Fibroblast of the aortic adventitia (primary cell): ENCODE measurements around the gene EPN1. TPM values are rescaled to one million over a fixed set of nuclear protein-coding genes. Genes with fewer than 3 reads are reported as not detected.

Source experiments
- DNase-seq: peaks from one replicate; pipeline ENCODE4 v3.0.0-alpha.2; 2010; ENCODE audit warnings: low read depth
- H3K4me3 ChIP-seq: 2 replicates; pipeline ENCODE4 v1.5.1; 2011; ENCODE audit warnings: low read depth, mild to moderate bottlenecking, control low read depth, low read length, moderate library complexity
- total RNA-seq: library from RNA; depleted of rRNA; stranded (reverse); fragments of >200 nt; gene quantifications from 2 replicates; pipeline ENCODE4 v1.2.3, GENCODE V29; 2012; ENCODE audit warnings: low replicate concordance
- TF ChIP-seq, protein P1 (sequence below): IDR thresholded peaks from 2 replicates; pipeline ENCODE4 v1.5.1; 2011; ENCODE audit warnings: mild to moderate bottlenecking, low read length, control low read depth, inconsistent platforms; ENCODE audit not compliant: insufficient read depth

Gene EPN1
- total RNA-seq, 1 donor: 60.6 TPM

- DNase-seq: no peak
- no peak overlapping the region for H3K4me3 ChIP-seq
- TF ChIP-seq, protein P1, sequence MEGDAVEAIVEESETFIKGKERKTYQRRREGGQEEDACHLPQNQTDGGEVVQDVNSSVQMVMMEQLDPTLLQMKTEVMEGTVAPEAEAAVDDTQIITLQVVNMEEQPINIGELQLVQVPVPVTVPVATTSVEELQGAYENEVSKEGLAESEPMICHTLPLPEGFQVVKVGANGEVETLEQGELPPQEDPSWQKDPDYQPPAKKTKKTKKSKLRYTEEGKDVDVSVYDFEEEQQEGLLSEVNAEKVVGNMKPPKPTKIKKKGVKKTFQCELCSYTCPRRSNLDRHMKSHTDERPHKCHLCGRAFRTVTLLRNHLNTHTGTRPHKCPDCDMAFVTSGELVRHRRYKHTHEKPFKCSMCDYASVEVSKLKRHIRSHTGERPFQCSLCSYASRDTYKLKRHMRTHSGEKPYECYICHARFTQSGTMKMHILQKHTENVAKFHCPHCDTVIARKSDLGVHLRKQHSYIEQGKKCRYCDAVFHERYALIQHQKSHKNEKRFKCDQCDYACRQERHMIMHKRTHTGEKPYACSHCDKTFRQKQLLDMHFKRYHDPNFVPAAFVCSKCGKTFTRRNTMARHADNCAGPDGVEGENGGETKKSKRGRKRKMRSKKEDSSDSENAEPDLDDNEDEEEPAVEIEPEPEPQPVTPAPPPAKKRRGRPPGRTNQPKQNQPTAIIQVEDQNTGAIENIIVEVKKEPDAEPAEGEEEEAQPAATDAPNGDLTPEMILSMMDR: no peak
Measured at GRCh38 chr19:55668603-55669348, 6.2 kb upstream of the EPN1 start.

- no peak for DNase-seq
- TF ChIP-seq, protein P1: no peak
- H3K4me3 ChIP-seq: no peak overlapping the region
Measured at GRCh38 chr19:55669418-55670279, 5.4 kb upstream of the EPN1 start.

DNA sequence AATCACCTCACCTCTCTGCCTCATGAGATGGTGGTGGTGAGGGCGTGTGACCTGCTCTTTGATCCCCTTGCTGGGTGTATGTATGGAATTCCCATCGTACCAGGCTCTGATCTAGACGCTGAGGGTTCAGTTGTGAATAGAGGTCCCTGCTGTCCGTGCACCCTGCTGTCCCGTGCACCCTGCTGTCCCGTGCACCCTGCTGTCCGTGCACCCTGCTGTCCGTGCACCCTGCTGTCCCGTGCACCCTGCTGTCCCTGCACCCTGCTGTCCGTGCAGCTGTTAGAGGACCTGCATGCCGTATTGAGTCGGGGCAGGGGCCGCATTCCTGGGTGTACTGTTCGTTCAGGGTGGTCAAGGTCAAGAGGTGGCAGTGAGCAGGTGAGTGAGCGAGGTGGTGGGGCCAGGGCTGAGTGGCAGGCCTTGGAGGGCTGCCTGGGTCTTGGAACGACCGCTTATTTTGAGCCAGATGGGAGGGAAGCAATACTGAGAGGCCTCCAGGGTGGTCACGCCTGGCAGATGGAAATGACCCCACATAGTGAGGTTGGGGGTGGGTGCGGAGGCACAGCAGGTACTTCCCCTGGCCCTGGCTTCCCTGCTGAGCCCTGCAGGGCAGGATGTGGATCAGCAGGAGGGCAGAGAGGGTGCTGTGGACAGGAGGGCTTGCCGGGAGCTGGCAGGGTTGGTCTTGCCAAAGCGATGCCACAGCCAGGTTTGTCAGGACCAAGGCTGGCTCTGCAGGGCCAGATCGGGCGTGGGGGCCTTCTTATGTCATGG, 4.6 kb upstream of the EPN1 start:
- TF ChIP-seq, protein P1: no peak
- DNase-seq: no peak

GRCh38 chr19:55671054-55671378, 4.0 kb upstream of the EPN1 start:
- TF ChIP-seq, protein P1: no peak
- no peak overlapping the region for H3K4me3 ChIP-seq
- no peak for DNase-seq

More for the DNA sequence above, 4.6 kb upstream of the EPN1 start:
- no peak overlapping the region for H3K4me3 ChIP-seq

- DNase-seq: peak; percentile 42
- TF ChIP-seq, protein P1: no peak
- no peak overlapping the region for H3K4me3 ChIP-seq
Measured at GRCh38 chr19:55672418-55672817, 2.6 kb upstream of the EPN1 start.

- H3K4me3 ChIP-seq: no peak overlapping the region
- TF ChIP-seq, protein P1: no peak
- no peak for DNase-seq
Measured at GRCh38 chr19:55673465-55673864, 1.6 kb upstream of the EPN1 start.
